ENCODE data around the gene GPR15LG. TPM values are rescaled to one million over a fixed set of nuclear protein-coding genes. Genes with fewer than 3 reads are reported as not detected.

The GPR15LG gene
- total and polyA plus RNA-seq, 10 of the 15 experiments (the other 5 are each of a cell fraction or from before 2014, with no cell fraction given): 1.1 to 12.2 (median 1.4) TPM

- FAIRE-seq (no peak), DNase-seq (ENCODE audit: low read depth, low spot score) (no peak), ATAC-seq (no peak)
- POLR2A ChIA-PET: no interaction called here
- WGBS (ENCODE audit: insufficient coverage, insufficient replicate concordance, low lambda C conversion rate, missing lambda C conversion rate): 23% methylated on average over 5 of the region's 5 CpGs
- no peak for TF ChIP-seq ZBTB40 (IDR thresholded peaks at IDR 0.05; ENCODE audit: borderline replicate concordance)
- SMC1A ChIA-PET (ENCODE audit: uncharacterized antibody, unreplicated experiment): interaction anchor here (0.7 to 15.0 kb wide), 3 partner anchors 16 to 56 kb away, joined by 3 to 155 read pairs (median 3); no protein-coding TSS in a partner anchor
- no peak overlapping the region for H3K4me2 ChIP-seq (ENCODE audit: control insufficient read depth, insufficient read depth)
- BruUV-seq (replicated peaks): no TSS peak
- in situ Hi-C loops (cut with MboI): loop anchor here (5.0 kb wide), 1 partner anchor 35 kb away; no protein-coding TSS in a partner anchor
- peaks cover 18 to 25% of the 10 kb centered on the region in 2 experiments for H3K27me3 ChIP-seq (replicated peaks in 1 of 2; ENCODE audit: control insufficient read depth in 2 of 2, insufficient read depth in 2 of 2, low read length in 1 of 2)
- H3K4me3 ChIP-seq: no peak overlapping the region
- H3K9me3 ChIP-seq (replicated peaks; ENCODE audit: control insufficient read depth, insufficient read depth, low read length): no peaks in the 10 kb centered on the region
- no peak overlapping the region for H3K27ac ChIP-seq (ENCODE audit: control insufficient read depth, insufficient read depth)
- peaks cover 3% of the 10 kb centered on the region for H3K4me1 ChIP-seq (ENCODE audit: control insufficient read depth, insufficient read depth, low read length)
- RAD21 ChIA-PET (ENCODE audit: unreplicated experiment): interaction anchor here (1.9 kb wide), 1 partner anchor 50 kb away, joined by 7 read pairs; no protein-coding TSS in a partner anchor
- no peak overlapping the region for H2AFZ ChIP-seq (ENCODE audit: control insufficient read depth, low read depth, low read length)
- intact Hi-C loops (cut with micrococcal nuclease; ENCODE audit: unreplicated experiment): no loop called here
- no peak overlapping the region for H3K9ac ChIP-seq (ENCODE audit: control insufficient read depth, insufficient read depth, low read length)
- CTCF ChIA-PET: interaction anchor here (1.2 to 28.3 kb wide), 2 partner anchors 18 to 39 kb away, joined by 3 to 788 read pairs; no protein-coding TSS in a partner anchor
- no peaks in the 10 kb centered on the region for H3K36me3 ChIP-seq (ENCODE audit: control insufficient read depth in 2 of 2, insufficient read depth in 2 of 2, low read length in 1 of 2)
- H3K79me2 ChIP-seq (ENCODE audit: control insufficient read depth, insufficient read depth, low read length): no peaks in the 10 kb centered on the region
- H4K20me1 ChIP-seq (ENCODE audit: control insufficient read depth, insufficient read depth): peaks cover 2% of the 10 kb centered on the region; the same call in 1 of the 2 replicates
Measured at GRCh38 chr10:84197643-84198042, 24.0 kb downstream of the GPR15LG start.

Data from GM12878 (cell line).